NB4 (cell line): ENCODE measurements around the gene VKORC1.

Experiments
- DNase-seq: peaks from one replicate; pipeline ENCODE4 v3.0.0; 2010; ENCODE audit warnings: low read depth
- H3K4me3 ChIP-seq: one replicate; pipeline ENCODE4 v1.5.1; 2011; ENCODE audit warnings: mild to moderate bottlenecking, low read depth, low read length, moderate library complexity
- MYC ChIP-seq: IDR thresholded peaks from 2 replicates; pipeline ENCODE4 v1.6.1; 2011; ENCODE audit warnings: low read depth, low read length
- POLR2A ChIP-seq: IDR thresholded peaks from 2 replicates; pipeline ENCODE4 v1.6.1; 2011; ENCODE audit warnings: mild to moderate bottlenecking; ENCODE audit not compliant: insufficient read length; ENCODE audit errors: extremely low read depth
- TF ChIP-seq, protein P1 (sequence below): IDR thresholded peaks from 2 replicates; pipeline ENCODE4 v1.6.1; 2011; ENCODE audit warnings: low read depth, low read length
- TF ChIP-seq, protein P2 (sequence below): IDR thresholded peaks from one replicate; pipeline ENCODE4 v1.5.1; 2012; ENCODE audit warnings: low read depth, low read length

Gene VKORC1

DNA sequence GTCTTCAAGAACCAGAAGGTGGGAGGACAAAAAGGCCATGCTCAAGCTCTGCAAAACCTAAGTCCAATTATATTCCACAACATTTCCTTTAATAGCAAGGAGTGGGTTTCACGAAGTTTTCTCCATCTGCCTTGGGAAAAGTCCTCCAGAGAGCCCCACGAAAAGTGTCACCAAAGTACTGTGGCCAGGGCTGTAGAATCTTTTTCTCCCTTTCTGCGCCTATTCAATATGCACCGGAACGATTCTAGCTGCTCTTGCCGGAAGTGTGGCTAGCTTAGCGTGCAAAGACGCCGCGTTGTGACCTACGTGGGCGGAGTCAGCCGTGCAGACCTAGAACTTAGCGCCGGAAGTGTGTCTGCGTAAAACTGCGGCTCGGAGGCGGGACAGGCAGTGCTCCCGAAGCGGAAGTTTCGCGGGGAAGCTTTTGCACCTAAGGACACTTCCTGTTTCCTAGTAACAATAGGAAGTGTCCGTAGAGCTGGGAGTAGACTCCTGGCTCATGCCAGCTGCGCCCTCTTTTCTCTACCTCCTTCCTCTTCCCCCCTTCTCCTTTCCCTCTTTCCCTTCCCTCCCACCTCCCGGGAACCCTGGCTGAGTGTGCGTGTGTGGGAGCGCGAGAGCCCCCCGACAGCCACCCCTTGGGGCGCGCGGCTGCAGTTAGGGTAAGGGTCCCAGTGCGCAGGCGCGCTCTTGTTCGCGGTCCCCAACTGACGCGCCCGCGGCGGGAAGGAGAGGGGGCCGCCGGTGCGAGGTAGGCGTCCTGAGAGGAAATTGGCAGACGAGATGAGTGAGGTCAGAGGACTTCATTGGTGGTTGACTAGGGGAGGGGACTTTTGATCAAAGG, 20.4 kb downstream of the VKORC1 start, which contains the start of the genes ZNF646 and ZNF668:
Gene ZNF646, plus strand, starts transcription at position 453 of the 844 bp plus-strand sequence. CDS start 1,903 bp downstream, outside the sequence.
Gene ZNF668, minus strand, starts transcription at position 271 of the 844 bp plus-strand sequence. CDS start 9,781 bp downstream, outside the sequence.
- TF ChIP-seq, protein P1, sequence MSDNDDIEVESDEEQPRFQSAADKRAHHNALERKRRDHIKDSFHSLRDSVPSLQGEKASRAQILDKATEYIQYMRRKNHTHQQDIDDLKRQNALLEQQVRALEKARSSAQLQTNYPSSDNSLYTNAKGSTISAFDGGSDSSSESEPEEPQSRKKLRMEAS = peak; percentile 45; the same call in 1 of the 2 replicates
- TF ChIP-seq, protein P2, sequence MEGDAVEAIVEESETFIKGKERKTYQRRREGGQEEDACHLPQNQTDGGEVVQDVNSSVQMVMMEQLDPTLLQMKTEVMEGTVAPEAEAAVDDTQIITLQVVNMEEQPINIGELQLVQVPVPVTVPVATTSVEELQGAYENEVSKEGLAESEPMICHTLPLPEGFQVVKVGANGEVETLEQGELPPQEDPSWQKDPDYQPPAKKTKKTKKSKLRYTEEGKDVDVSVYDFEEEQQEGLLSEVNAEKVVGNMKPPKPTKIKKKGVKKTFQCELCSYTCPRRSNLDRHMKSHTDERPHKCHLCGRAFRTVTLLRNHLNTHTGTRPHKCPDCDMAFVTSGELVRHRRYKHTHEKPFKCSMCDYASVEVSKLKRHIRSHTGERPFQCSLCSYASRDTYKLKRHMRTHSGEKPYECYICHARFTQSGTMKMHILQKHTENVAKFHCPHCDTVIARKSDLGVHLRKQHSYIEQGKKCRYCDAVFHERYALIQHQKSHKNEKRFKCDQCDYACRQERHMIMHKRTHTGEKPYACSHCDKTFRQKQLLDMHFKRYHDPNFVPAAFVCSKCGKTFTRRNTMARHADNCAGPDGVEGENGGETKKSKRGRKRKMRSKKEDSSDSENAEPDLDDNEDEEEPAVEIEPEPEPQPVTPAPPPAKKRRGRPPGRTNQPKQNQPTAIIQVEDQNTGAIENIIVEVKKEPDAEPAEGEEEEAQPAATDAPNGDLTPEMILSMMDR = no peak
- peak; percentile 91 for TF ChIP-seq POLR2A
- peak; percentile 87 for TF ChIP-seq MYC
- peak; percentile 100 for DNase-seq
- peak within 1 kb of the TSS; percentile 87 for H3K4me3 ChIP-seq

DNA sequence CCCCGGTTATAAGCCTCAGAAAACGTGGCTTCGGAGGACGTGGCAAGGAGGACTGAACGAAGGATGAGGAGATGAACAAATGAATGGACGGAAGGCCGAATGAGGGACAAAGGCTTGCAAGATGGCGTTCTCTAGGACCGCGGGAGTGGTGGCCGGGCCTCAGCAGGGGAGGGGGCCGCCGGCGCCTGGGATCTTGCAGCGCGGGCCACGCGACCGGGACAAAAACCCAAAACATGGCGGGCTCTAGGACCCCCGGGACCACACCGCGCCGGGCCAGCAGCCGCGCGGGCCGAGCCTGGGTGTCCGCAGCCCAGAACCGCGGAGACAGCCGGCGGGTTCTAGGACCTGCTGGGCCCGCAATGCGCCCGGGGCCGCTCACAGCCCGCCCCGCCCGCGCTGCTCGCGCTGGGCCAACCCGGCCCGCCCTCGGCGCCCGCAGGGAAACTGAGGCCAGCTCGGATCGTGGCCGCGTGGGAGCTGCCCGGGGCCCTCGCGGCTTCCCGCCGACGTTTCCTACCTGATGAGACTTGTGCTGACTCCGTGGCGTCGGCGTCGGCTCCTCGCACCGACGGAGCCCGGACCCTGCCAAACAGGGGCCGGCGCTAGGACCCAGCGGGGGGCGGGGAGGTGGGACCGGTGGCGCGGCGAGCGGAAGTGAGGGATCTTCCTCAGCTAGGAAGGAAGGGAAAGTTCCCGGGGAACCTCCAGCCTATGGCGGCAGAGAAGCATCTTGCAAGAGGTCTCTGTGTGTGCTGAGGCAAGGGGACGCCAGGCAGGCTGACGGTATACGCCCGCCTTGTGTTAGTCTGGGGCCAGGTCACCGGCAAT, 21.2 kb downstream of the VKORC1 start:
- TF ChIP-seq, protein P1 = no peak; the same call in 1 of the 2 replicates

DNA sequence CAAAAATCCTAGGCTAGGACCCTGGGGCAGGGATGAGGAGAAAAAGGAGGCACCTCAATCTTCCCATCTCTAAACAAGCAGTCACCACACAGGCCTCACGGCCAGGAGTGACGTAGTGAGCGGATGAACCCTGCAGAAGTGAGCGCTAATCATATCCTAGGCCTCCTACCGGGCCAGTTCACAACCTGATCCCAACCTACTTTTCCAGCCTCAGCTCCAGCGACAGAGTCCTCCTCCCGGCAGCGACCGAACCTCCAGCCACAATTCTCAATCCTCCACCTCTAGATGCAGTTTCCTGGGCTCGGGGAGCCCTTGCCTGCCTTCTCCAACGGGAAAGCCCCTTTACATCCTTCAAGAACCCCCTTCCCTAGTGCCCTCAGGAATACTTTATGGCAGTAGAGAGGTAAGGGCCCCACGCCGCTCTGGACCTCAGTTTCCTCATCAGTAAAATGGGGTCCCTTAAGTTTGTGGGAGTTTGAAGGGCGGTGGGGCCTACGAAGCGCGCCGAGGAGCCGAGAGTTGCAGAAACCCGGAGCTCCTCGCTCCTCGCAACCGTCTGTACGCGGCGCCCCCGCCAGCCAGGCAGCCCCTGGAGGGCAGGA, 22.0 kb downstream of the VKORC1 start:
- peak overlapping the region; percentile 87 for H3K4me3 ChIP-seq
- no peak for TF ChIP-seq POLR2A
- TF ChIP-seq, protein P2 = no peak
- TF ChIP-seq, protein P1 = no peak
- TF ChIP-seq MYC = no peak
- peak; percentile 63 for DNase-seq

More for the DNA sequence above, 21.2 kb downstream of the VKORC1 start:
- DNase-seq = peak; percentile 94
- peak overlapping the region; percentile 87 for H3K4me3 ChIP-seq

DNA sequence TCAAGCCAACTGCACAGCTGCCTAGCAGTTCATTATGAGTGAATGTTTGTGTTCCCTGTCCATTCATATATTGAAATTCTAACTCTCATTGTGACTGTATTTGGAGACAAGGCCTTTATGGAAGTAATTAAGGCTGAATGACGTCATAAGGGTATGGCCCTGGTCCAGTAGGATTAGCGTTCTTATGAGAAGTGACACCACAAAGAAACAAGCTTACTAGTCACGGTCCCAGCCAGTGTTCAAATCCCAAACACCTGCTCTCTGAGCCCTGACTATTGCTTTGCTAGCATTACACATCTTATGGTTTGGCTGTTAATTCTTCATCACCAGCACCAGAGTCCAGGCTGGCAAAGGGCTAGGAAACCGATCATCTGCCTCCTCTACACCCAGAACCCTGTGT, 22.7 kb downstream of the VKORC1 start:
- TF ChIP-seq, protein P2 = no peak
- no peak for TF ChIP-seq POLR2A
- TF ChIP-seq, protein P1 = no peak
- no peak for TF ChIP-seq MYC

DNA sequence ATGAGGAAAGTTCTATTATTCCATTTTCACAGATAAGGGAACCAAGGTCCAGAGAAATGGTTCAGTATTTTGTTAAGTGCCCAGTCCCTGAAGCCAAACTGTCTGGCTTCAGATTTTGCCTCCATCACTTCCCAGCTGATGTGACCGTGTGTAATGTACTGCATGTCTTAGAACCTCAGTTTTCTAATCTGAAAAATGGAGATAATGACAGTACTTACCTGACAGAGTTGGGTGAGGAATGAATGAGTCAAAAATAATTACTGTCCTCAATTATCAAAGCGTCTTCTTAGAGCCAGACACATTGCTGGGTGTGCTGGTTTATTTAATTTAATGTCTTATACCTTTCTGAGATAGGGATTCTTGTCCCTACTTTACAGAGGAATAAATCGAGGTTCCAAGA, 27.3 kb downstream of the VKORC1 start:
- no peak for DNase-seq
- TF ChIP-seq POLR2A (no peak), MYC (no peak)
- TF ChIP-seq, protein P2 = no peak
- TF ChIP-seq, protein P1 = no peak
- H3K4me3 ChIP-seq = no peak overlapping the region

More for the DNA sequence above, 22.7 kb downstream of the VKORC1 start:
- H3K4me3 ChIP-seq = peak overlapping the region; percentile 87
- DNase-seq = no peak
